ENCODE measurements around the gene RBMS3.
"Not testable (repeated sequence)": the region's sequence is repeated elsewhere in the genome, so short reads cannot be mapped to it uniquely, and the experiment has no call there.

The RBMS3 gene

GRCh38 chr3:29481969-29482767, 201.3 kb downstream of the RBMS3 start:
- DNase-seq (ENCODE audit: low read depth), result no peak

- no peak for DNase-seq (ENCODE audit: low read depth)
Measured at GRCh38 chr3:29484633-29485032, 203.8 kb downstream of the RBMS3 start.

- no peak for DNase-seq (ENCODE audit: low read depth)
Measured at GRCh38 chr3:29486096-29486495, 205.2 kb downstream of the RBMS3 start.

- DNase-seq (ENCODE audit: low read depth), result no peak
Measured at GRCh38 chr3:29486917-29487316, 206.0 kb downstream of the RBMS3 start.

GRCh38 chr3:29488922-29489321, 208.1 kb downstream of the RBMS3 start:
- no peak for DNase-seq (ENCODE audit: low read depth)

GRCh38 chr3:29493109-29493508, 212.2 kb downstream of the RBMS3 start:
- no peak for DNase-seq (ENCODE audit: low read depth)

- DNase-seq (ENCODE audit: low read depth), result no peak
Measured at GRCh38 chr3:29494305-29495036, 213.6 kb downstream of the RBMS3 start.

- no peak for DNase-seq (ENCODE audit: low read depth)
Measured at GRCh38 chr3:29497282-29497681, 216.4 kb downstream of the RBMS3 start.

- no peak for DNase-seq (ENCODE audit: low read depth)
Measured at GRCh38 chr3:29502771-29503170, 221.9 kb downstream of the RBMS3 start.

- DNase-seq (ENCODE audit: low read depth), result no peak
Measured at GRCh38 chr3:29503314-29503713, 222.4 kb downstream of the RBMS3 start.

GRCh38 chr3:29503958-29504357, 223.1 kb downstream of the RBMS3 start:
- DNase-seq (ENCODE audit: low read depth), result no peak

- no peak for DNase-seq (ENCODE audit: low read depth)
Measured at GRCh38 chr3:29506502-29506901, 225.6 kb downstream of the RBMS3 start.

GRCh38 chr3:29511701-29512100, 230.8 kb downstream of the RBMS3 start:
- no peak for DNase-seq (ENCODE audit: low read depth)

GRCh38 chr3:29512641-29513040, 231.8 kb downstream of the RBMS3 start:
- no peak for DNase-seq (ENCODE audit: low read depth)

GRCh38 chr3:29513236-29513635, 232.4 kb downstream of the RBMS3 start:
- DNase-seq (ENCODE audit: low read depth), result no peak

- DNase-seq (ENCODE audit: low read depth), result no peak
Measured at GRCh38 chr3:29514170-29514569, 233.3 kb downstream of the RBMS3 start.

GRCh38 chr3:29514912-29515311, 234.0 kb downstream of the RBMS3 start:
- no peak for DNase-seq (ENCODE audit: low read depth)

- DNase-seq (ENCODE audit: low read depth), result no peak
Measured at GRCh38 chr3:29515451-29515850, 234.6 kb downstream of the RBMS3 start.

- DNase-seq (ENCODE audit: low read depth), result no peak
Measured at GRCh38 chr3:29516164-29516563, 235.3 kb downstream of the RBMS3 start.

- DNase-seq (ENCODE audit: low read depth), result no peak
Measured at GRCh38 chr3:29520764-29521163, 239.9 kb downstream of the RBMS3 start.

- DNase-seq (ENCODE audit: low read depth), result no peak
Measured at GRCh38 chr3:29521293-29521692, 240.4 kb downstream of the RBMS3 start.

GRCh38 chr3:29521751-29522150, 240.9 kb downstream of the RBMS3 start:
- DNase-seq (ENCODE audit: low read depth), result no peak

GRCh38 chr3:29524433-29524832, 243.6 kb downstream of the RBMS3 start:
- DNase-seq (ENCODE audit: low read depth), result not testable (repeated sequence)

Data from stimulated activated CD4-positive, alpha-beta T cell treated with anti-CD3 and anti-CD28 coated beads, Interleukin-2, amount 100 ng/mL, for 4 hours (primary cell).